RWPE2 (cell line): ENCODE results near the gene RIMS4.

Experiments used
- ATAC-seq: fragments of 200-7000 bp; cut with Tn5 transposase; 3 replicates; pipeline ENCODE4 v1.9.1; 2021; ENCODE audit warnings: low read depth
- DNase-seq: peaks from one replicate; pipeline ENCODE4 v3.0.0-alpha.2; 2020; ENCODE audit warnings: low spot score
- H3K27ac ChIP-seq: fragments of 450-650 bp; 2 replicates; pipeline ENCODE4 v1.5.1; 2017; ENCODE audit warnings: mild to moderate bottlenecking; ENCODE audit not compliant: poor library complexity, severe bottlenecking
- H3K27me3 ChIP-seq: fragments of 250-450 bp; sonication (Bioruptor Pico); 2 replicates; pipeline ENCODE4 v1.5.1; 2021; ENCODE audit warnings: mild to moderate bottlenecking, moderate library complexity; ENCODE audit not compliant: insufficient read depth, poor library complexity, severe bottlenecking
- H3K36me3 ChIP-seq: fragments of 250-450 bp; sonication (Bioruptor Pico); 2 replicates; pipeline ENCODE4 v1.5.1; 2020; ENCODE audit warnings: low read depth, mild to moderate bottlenecking, moderate library complexity
- H3K4me1 ChIP-seq: fragments of 250-450 bp; sonication (Bioruptor Pico); 2 replicates; pipeline ENCODE4 v1.5.1; 2021; ENCODE audit warnings: mild to moderate bottlenecking, moderate library complexity; ENCODE audit not compliant: insufficient read depth, poor library complexity, severe bottlenecking
- H3K4me3 ChIP-seq: fragments of 250-450 bp; sonication (Bioruptor Pico); 2 replicates; pipeline ENCODE4 v1.5.1; 2021; ENCODE audit warnings: mild to moderate bottlenecking, moderate library complexity; ENCODE audit not compliant: severe bottlenecking
- H3K9me3 ChIP-seq: fragments of 250-450 bp; sonication (Bioruptor Pico); 2 replicates; pipeline ENCODE4 v1.5.1; 2021; ENCODE audit warnings: mild to moderate bottlenecking, moderate library complexity; ENCODE audit not compliant: severe bottlenecking
- TF ChIP-seq, protein P1 (sequence below): fragments of 450-650 bp; IDR thresholded peaks from one replicate; pipeline ENCODE4 v1.5.1; 2017; ENCODE audit warnings: mild to moderate bottlenecking, moderate library complexity; ENCODE audit not compliant: poor library complexity, severe bottlenecking

RIMS4 gene

DNA sequence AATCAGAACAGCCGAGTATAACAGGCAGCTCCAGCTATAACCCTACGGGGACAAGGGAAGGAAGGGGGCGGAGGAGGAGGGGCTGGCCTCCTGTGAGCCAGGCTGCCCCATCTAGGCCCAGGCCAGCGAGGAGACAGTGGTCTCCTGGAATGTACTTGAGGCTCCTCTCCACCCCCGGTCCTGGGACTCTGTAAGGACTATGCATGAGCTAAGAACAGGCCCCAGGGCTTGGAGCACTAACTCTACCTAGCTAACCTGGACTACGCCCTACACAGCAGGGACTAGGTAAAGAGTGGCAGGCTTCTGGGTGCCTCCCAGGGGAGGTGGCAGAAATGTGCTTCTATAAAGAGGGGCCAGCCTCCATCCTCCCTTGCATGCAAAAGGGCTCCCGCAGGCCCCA is 55.8 kb downstream of the RIMS4 start:
- DNase-seq (no peak), ATAC-seq (0 out of 3 replicates have a peak, but pooled peaks have one; percentile 12)
- TF ChIP-seq, protein P1, sequence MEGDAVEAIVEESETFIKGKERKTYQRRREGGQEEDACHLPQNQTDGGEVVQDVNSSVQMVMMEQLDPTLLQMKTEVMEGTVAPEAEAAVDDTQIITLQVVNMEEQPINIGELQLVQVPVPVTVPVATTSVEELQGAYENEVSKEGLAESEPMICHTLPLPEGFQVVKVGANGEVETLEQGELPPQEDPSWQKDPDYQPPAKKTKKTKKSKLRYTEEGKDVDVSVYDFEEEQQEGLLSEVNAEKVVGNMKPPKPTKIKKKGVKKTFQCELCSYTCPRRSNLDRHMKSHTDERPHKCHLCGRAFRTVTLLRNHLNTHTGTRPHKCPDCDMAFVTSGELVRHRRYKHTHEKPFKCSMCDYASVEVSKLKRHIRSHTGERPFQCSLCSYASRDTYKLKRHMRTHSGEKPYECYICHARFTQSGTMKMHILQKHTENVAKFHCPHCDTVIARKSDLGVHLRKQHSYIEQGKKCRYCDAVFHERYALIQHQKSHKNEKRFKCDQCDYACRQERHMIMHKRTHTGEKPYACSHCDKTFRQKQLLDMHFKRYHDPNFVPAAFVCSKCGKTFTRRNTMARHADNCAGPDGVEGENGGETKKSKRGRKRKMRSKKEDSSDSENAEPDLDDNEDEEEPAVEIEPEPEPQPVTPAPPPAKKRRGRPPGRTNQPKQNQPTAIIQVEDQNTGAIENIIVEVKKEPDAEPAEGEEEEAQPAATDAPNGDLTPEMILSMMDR = no peak
- no peaks in the 10 kb centered on the region for H3K9me3 ChIP-seq
- no peaks in the 10 kb centered on the region for H3K36me3 ChIP-seq
- no peak overlapping the region for H3K27ac ChIP-seq
- no peak overlapping the region for H3K4me3 ChIP-seq
- no peaks in the 10 kb centered on the region for H3K4me1 ChIP-seq
- peaks cover 36% of the 10 kb centered on the region for H3K27me3 ChIP-seq

DNA sequence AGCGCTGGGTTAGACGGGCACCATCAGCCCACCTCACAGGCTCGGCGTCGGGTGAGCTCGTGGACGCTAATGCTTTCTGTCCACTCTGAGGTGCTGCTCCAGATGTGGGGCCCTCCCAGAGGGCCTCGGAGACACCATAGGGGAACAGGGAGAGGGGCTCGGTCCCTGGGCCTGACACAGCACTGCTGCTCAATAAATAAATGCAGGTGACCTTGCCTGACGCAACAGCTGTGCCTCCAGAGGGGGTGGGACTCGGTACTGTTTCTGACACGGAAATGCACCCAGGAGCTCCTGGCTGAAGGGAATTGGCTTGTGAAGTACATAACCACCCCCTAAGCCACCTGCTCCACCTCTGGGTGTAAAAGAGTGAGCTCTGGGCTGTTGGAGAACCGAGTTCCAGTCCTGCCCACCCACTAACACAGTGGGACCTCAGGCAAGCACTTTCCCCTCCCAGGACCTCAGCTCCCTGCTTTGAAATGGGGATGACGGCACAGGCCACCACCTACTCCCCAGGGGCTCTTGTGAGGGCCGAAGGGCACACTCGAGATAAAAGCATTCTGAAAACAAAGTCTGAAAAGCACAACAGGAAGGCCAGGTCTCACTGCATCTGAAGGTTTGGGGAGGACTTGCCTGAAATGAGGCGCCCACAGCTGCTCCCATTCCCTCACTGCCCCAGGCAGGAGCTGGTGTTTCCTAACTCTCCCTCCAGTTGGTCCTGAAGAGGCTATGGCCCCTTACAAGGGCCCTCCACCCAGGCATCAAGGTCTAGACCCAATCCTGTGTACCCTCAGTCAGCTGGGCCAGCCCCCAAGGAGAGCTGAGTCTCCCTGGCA is 58.0 kb downstream of the RIMS4 start:
- no peaks in the 10 kb centered on the region for H3K36me3 ChIP-seq
- peak; percentile 8; the same call in 1 of the 3 replicates for ATAC-seq
- peaks cover 54% of the 10 kb centered on the region for H3K27me3 ChIP-seq
- TF ChIP-seq, protein P1 = no peak
- H3K4me3 ChIP-seq = no peak overlapping the region
- H3K9me3 ChIP-seq = no peaks in the 10 kb centered on the region
- H3K4me1 ChIP-seq = peaks cover 4% of the 10 kb centered on the region
- no peak for DNase-seq
- H3K27ac ChIP-seq = no peak overlapping the region

DNA sequence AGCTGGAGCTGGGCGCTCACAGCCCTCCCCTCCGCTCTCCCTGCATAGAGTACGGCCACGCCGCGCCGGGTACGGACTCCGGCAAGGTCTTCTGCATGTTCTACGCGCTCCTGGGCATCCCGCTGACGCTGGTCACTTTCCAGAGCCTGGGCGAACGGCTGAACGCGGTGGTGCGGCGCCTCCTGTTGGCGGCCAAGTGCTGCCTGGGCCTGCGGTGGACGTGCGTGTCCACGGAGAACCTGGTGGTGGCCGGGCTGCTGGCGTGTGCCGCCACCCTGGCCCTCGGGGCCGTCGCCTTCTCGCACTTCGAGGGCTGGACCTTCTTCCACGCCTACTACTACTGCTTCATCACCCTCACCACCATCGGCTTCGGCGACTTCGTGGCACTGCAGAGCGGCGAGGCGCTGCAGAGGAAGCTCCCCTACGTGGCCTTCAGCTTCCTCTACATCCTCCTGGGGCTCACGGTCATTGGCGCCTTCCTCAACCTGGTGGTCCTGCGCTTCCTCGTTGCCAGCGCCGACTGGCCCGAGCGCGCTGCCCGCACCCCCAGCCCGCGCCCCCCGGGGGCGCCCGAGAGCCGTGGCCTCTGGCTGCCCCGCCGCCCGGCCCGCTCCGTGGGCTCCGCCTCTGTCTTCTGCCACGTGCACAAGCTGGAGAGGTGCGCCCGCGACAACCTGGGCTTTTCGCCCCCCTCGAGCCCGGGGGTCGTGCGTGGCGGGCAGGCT is 60.1 kb downstream of the RIMS4 start:
- no peak for ATAC-seq

DNA sequence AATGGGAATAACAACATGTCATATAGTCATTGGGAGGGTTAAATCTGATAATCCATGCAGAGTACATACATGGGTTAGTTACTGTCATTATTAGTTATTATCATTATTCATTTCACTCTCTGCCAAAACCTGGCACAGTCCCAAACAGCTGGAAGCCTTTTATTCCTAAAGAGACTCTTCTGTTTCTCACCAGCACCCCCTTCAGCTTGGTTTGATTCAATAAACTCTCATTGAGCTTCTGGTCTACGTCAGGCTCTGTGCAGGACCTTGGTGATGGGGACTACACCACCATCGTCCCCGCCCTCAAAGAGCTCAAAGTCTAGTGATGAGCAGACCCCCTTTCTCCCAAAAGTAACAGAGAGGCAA is 62.4 kb downstream of the RIMS4 start:
- no peak overlapping the region for H3K27ac ChIP-seq
- DNase-seq (no peak), ATAC-seq (no peak)
- no peaks in the 10 kb centered on the region for H3K9me3 ChIP-seq
- H3K4me1 ChIP-seq = peaks cover 9% of the 10 kb centered on the region
- H3K27me3 ChIP-seq = peaks cover 71% of the 10 kb centered on the region
- H3K36me3 ChIP-seq = no peaks in the 10 kb centered on the region
- TF ChIP-seq, protein P1 = peak; percentile 12
- H3K4me3 ChIP-seq = no peak overlapping the region

More for the DNA sequence above, 60.1 kb downstream of the RIMS4 start:
- no peak for DNase-seq
- H3K27me3 ChIP-seq = peaks cover 66% of the 10 kb centered on the region
- H3K4me1 ChIP-seq = peaks cover 9% of the 10 kb centered on the region
- H3K4me3 ChIP-seq = no peak overlapping the region
- no peaks in the 10 kb centered on the region for H3K36me3 ChIP-seq
- TF ChIP-seq, protein P1 = peak; percentile 84
- H3K27ac ChIP-seq = no peak overlapping the region
- H3K9me3 ChIP-seq = no peaks in the 10 kb centered on the region
